Measurements from ENCODE around the gene IL37.

Gene IL37

DNA sequence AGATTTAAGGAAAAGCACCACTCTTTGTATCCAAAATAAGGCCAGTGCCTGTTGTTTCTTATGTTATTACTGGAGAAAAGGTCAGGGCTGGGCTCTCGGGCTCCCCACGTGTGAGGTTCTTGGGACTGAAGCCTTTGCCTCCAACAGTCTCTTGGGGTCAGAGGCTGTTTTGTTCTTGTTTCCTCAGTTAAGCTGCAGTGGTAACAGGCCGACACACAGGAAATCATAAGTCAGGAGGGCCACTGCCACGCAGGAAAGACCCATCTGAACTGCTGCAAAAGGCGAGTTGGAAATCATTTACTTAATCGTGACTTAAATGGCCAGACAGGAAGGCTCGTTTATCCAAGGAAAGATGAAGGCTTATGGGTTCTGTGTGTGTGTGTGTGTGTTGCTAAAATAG, 30.3 kb upstream of the IL37 start:
- DNase-seq (ENCODE audit: low read depth, low spot score), result no peak
- TF ChIP-seq, protein P1, sequence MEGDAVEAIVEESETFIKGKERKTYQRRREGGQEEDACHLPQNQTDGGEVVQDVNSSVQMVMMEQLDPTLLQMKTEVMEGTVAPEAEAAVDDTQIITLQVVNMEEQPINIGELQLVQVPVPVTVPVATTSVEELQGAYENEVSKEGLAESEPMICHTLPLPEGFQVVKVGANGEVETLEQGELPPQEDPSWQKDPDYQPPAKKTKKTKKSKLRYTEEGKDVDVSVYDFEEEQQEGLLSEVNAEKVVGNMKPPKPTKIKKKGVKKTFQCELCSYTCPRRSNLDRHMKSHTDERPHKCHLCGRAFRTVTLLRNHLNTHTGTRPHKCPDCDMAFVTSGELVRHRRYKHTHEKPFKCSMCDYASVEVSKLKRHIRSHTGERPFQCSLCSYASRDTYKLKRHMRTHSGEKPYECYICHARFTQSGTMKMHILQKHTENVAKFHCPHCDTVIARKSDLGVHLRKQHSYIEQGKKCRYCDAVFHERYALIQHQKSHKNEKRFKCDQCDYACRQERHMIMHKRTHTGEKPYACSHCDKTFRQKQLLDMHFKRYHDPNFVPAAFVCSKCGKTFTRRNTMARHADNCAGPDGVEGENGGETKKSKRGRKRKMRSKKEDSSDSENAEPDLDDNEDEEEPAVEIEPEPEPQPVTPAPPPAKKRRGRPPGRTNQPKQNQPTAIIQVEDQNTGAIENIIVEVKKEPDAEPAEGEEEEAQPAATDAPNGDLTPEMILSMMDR (IDR thresholded peaks at IDR 0.05; ENCODE audit: low read depth, low read length), result no peak
- in situ Hi-C loops (cut with HindIII; ENCODE audit: low sequenced_read_pairs), result no loop called here
- no peak overlapping the region for H3K4me3 ChIP-seq (ENCODE audit: low read depth, low read length)

DNA sequence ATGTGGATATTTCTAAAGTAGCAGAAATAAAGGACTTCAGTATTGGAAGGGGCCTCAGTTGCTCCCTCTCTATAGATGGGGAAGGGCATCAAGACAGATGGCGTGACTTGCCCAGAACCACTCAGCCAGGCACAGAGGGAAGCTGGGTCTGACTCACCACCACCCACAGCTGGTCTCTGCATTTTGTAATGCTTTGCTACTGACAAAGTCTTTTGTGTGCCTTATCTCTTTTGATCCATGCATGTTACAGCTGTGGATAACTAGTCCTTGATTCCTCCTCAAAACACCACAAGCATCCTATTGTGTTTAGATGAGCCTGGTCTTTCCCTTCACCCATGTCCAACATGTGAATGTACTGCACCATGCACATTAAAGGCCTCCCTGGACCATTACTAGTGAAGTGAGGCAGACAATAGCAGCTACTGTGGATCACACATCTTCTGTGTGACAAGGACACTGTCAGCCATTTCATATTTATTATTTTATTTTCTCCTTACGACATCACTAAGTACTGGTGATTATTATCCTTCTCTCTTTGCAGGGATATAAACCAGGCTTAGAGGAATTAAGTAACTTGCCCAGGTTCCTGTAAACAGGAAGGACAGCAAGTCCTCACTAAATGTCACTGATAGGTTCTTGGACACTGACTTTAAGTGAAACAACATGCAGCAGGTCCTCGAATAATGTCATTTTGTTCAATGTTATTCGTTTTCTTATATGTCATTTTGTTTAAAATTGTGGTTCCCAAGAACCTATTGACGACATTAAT, 29.6 kb upstream of the IL37 start:
- no peak overlapping the region for H3K4me3 ChIP-seq (ENCODE audit: low read depth, low read length)
- in situ Hi-C loops (cut with HindIII; ENCODE audit: low sequenced_read_pairs), result no loop called here
- TF ChIP-seq, protein P1 (IDR thresholded peaks at IDR 0.05; ENCODE audit: low read depth, low read length), result no peak
- DNase-seq (ENCODE audit: low read depth, low spot score), result peak; percentile 79

DNA sequence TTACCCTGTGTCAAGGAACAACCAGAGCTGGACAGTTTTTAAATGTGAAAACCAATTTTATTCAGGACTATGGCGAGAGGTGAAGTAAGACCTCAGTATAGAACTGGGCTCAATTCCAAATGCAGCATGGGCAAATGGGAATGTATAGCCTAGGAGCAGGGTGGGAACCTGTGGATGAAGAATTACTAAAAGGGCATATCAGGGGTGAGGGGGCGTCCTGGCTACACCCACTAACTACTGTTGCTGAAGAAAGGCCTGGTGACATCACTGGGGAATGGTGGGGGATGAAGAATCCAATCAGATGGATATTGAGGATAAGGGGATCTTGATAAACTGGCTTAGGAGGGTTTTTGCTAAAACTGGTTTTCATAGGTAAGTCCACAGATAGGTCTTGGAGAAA, 27.3 kb upstream of the IL37 start:
- in situ Hi-C loops (cut with HindIII; ENCODE audit: low sequenced_read_pairs), result no loop called here
- TF ChIP-seq, protein P1 (IDR thresholded peaks at IDR 0.05; ENCODE audit: low read depth, low read length), result no peak
- no peak overlapping the region for H3K4me3 ChIP-seq (ENCODE audit: low read depth, low read length)
- no peak for DNase-seq (ENCODE audit: low read depth, low spot score)

DNA sequence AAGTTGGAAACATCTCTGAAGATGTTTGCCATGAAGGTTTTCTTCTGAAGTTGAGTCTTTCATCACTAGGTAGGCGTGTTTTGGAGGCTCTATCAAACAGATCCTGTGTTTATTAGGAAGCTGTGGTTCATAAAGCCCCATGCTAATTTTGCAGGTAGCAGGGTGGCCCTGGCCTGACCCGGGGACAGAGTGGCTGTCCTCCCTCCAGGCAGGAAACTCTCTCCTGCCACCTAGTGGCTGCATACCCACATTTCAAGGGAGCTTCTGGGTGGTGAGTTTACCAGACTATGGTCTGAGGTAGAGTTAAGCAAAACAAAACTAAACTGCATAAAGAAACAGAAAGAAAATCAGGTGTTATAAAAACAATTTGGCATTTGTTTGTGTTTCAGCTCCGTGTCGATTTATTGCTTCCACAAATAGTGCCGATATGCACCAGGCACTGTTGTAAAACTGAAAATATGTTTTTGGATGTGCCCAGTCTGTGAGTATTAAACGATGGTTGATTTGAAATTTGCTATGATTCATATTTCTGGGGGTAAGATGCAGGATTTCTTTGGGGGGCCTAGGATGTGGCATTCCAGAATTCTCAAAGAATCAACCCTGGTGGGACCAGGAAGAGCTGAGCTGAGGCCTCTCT, 26.0 kb upstream of the IL37 start:
- DNase-seq (ENCODE audit: low read depth, low spot score), result no peak
- no peak overlapping the region for H3K4me3 ChIP-seq (ENCODE audit: low read depth, low read length)
- in situ Hi-C loops (cut with HindIII; ENCODE audit: low sequenced_read_pairs), result no loop called here
- TF ChIP-seq, protein P1 (IDR thresholded peaks at IDR 0.05; ENCODE audit: low read depth, low read length), result peak; percentile 74

DNA sequence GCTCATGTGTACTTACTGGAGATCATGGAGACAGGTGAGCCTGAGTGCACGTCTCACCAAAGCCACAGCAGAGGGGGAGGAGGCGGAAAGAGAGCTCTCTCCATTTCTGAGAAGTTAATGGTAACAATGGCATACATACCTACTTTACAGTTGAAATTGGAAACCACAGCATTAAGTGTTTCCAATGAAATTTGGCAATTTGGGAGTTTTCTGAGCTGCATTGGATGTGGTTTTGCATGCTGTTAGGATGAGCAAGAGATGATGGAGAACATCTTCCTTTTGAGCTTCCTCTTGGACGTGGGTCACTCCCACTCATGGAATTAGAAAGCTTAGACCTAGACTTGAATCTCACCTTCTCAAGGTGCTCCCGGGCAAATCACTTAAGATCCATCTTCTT, 25.5 kb upstream of the IL37 start:
- in situ Hi-C loops (cut with HindIII; ENCODE audit: low sequenced_read_pairs), result no loop called here
- no peak for DNase-seq (ENCODE audit: low read depth, low spot score)
- no peak overlapping the region for H3K4me3 ChIP-seq (ENCODE audit: low read depth, low read length)
- TF ChIP-seq, protein P1 (IDR thresholded peaks at IDR 0.05; ENCODE audit: low read depth, low read length), result no peak

DNA sequence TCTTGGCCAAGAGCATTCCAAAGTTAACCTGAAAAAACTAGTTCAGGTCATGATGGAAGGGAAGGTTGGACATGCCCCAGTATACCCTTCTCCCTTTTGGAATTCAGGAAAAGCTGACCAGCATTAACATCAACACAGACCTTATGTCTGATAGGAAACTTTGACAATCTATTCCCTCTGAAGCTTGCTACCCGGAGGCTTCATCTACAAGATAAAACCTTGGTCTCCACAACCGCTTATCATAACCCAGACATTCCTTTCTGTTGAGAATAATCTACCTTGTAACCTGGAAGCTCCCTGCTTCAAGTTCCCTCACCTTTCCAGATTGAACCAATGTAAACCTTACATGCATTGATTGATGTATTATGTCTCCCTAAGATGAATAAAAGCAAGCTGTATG, 24.7 kb upstream of the IL37 start:
- H3K4me3 ChIP-seq (ENCODE audit: low read depth, low read length), result no peak overlapping the region
- TF ChIP-seq, protein P1 (IDR thresholded peaks at IDR 0.05; ENCODE audit: low read depth, low read length), result no peak
- no peak for DNase-seq (ENCODE audit: low read depth, low spot score)
- in situ Hi-C loops (cut with HindIII; ENCODE audit: low sequenced_read_pairs), result no loop called here

Measured in astrocyte of the spinal cord (primary cell).